Uterus (tissue), 4 donors: ENCODE measurements around the gene KCNH5. TPM values are rescaled to one million over a fixed set of nuclear protein-coding genes. Genes with fewer than 3 reads are reported as not detected.

Source experiments
- DNase-seq, 2 donors: peaks; one replicate each; pipeline ENCODE4 v3.0.0-alpha.2; 2019 to 2020
- H3K27ac ChIP-seq, 2 donors: fragments of 200-600 bp; sonication (generic); 1 replicate in 1 of 2; 2 replicates in 1 of 2; pipeline ENCODE4 v1.5.1; 2016 to 2018
- H3K27me3 ChIP-seq, 2 donors: fragments of 200-600 bp; sonication (generic); one replicate each; pipeline ENCODE4 v1.5.1; 2018 to 2019; ENCODE audit warnings: control low read depth in 1 of 2
- H3K36me3 ChIP-seq, 2 donors: fragments of 200-600 bp; sonication (generic); one replicate each; pipeline ENCODE4 v1.5.1; 2019; ENCODE audit warnings: control low read depth in 1 of 2
- H3K4me1 ChIP-seq, 2 donors: fragments of 200-600 bp; sonication (generic); one replicate each; pipeline ENCODE4 v1.5.1; 2018 to 2019; ENCODE audit warnings: control low read depth in 1 of 2
- H3K4me3 ChIP-seq, 2 donors: fragments of 200-600 bp; sonication (generic); 1 replicate in 1 of 2; 2 replicates in 1 of 2; pipeline ENCODE4 v1.5.1; 2018 to 2019; ENCODE audit warnings: mild to moderate bottlenecking in 1 of 2
- H3K9me3 ChIP-seq, 2 donors: fragments of 200-600 bp; sonication (generic); one replicate each; pipeline ENCODE4 v1.5.1; 2019; ENCODE audit warnings: control low read depth in 1 of 2
- CTCF ChIP-seq, 4 experiments: fragments of 200-600 bp in 2 of 4; fragments of 450-650 bp in 2 of 4; sonication (generic) in 2 of 4; IDR thresholded peaks; one replicate each; pipeline ENCODE4 v1.5.1; 2016 to 2019; ENCODE audit warnings: antibody characterized with exemption in 4 of 4, mild to moderate bottlenecking in 2 of 4, moderate library complexity in 1 of 4
- POLR2A ChIP-seq, 2 donors: fragments of 450-650 bp; IDR thresholded peaks; one replicate each; pipeline ENCODE4 v1.6.1; 2016; ENCODE audit warnings: antibody characterized with exemption in 2 of 2, mild to moderate bottlenecking in 1 of 2, moderate library complexity in 1 of 2
- intact Hi-C: fragments of 100-400 bp; cut with DNase I; formaldehyde crosslinking; loops from one replicate; pipeline ENCODE4 v1.15.1; 2023; ENCODE audit warnings: low total_unique reads
- total RNA-seq, 4 donors: library from RNA; depleted of rRNA in 3 of 4; stranded (reverse); fragments of >200 nt in 3 of 4; gene quantifications; one replicate each; pipeline versions ENCODE4 v1.1.0 to v1.2.4, GENCODE V29; 2014 to 2023
- donor health status: DM: yes; HTN: yes; CAD: no.

Gene KCNH5
- total RNA-seq, 4 donors from 2014 or later, result 0.09 to 1.6 (median 0.29) TPM; not detected in 1

DNA sequence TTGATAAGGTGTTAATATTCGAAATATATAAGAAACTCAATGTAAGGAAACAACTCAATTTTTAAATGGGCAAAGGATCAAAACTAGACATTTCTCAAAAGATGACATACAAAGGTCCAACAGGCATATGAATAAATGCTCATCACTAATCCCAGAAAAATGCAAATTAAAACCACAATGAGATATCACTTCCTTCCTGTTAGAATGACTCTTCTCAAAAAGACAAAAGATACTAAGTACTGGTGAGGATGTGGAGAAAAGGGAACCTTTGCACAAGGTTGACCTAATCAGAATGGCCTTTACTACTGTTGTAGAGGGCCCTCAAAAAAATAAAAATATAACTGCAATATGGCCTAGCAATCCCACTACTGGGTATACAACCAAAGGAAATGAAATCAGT is 383.4 kb downstream of the KCNH5 start:
- Histone ChIP-seq H3K27ac (no peak overlapping the region), H3K36me3 (no peaks in the 10 kb centered on the region), H3K9me3 (no peaks in the 10 kb centered on the region), H3K4me1 (no peaks in the 10 kb centered on the region), H3K27me3 (no peaks in the 10 kb centered on the region), H3K4me3 (no peak overlapping the region)
- intact Hi-C loops, result no loop called here
- no peak for DNase-seq
- TF ChIP-seq CTCF (IDR thresholded peaks at IDR 0.05) (no peak), POLR2A (IDR thresholded peaks at IDR 0.05) (no peak)

- Histone ChIP-seq H3K36me3 (no peaks in the 10 kb centered on the region), H3K27ac (no peak overlapping the region), H3K9me3 (no peaks in the 10 kb centered on the region), H3K27me3 (no peaks in the 10 kb centered on the region), H3K4me3 (no peak overlapping the region), H3K4me1 (no peaks in the 10 kb centered on the region)
- TF ChIP-seq POLR2A (IDR thresholded peaks at IDR 0.05) (no peak), CTCF (IDR thresholded peaks at IDR 0.05) (no peak)
- DNase-seq, result no peak
- intact Hi-C loops, result no loop called here
Observed at GRCh38 chr14:62658631-62659030, 386.6 kb downstream of the KCNH5 start.

- Histone ChIP-seq H3K27ac (no peak overlapping the region), H3K27me3 (no peaks in the 10 kb centered on the region), H3K4me1 (no peaks in the 10 kb centered on the region), H3K4me3 (no peak overlapping the region), H3K9me3 (no peaks in the 10 kb centered on the region), H3K36me3 (no peaks in the 10 kb centered on the region)
- DNase-seq, result no peak
- intact Hi-C loops, result no loop called here
- TF ChIP-seq CTCF (IDR thresholded peaks at IDR 0.05) (no peak), POLR2A (IDR thresholded peaks at IDR 0.05) (no peak)
Observed at GRCh38 chr14:62657376-62657775, 387.9 kb downstream of the KCNH5 start.

GRCh38 chr14:62655166-62655565 is 390.1 kb downstream of the KCNH5 start:
- Histone ChIP-seq H3K36me3 (no peaks in the 10 kb centered on the region), H3K27ac (no peak overlapping the region), H3K4me3 (no peak overlapping the region), H3K27me3 (no peaks in the 10 kb centered on the region), H3K9me3 (no peaks in the 10 kb centered on the region), H3K4me1 (no peaks in the 10 kb centered on the region)
- no peak for DNase-seq
- intact Hi-C loops, result no loop called here
- TF ChIP-seq POLR2A (IDR thresholded peaks at IDR 0.05), result no peak
- TF ChIP-seq CTCF (IDR thresholded peaks at IDR 0.05), result no peak

GRCh38 chr14:62654641-62655040 is 390.6 kb downstream of the KCNH5 start:
- intact Hi-C loops, result no loop called here
- Histone ChIP-seq H3K27ac (no peak overlapping the region), H3K27me3 (no peaks in the 10 kb centered on the region), H3K4me1 (no peaks in the 10 kb centered on the region), H3K4me3 (no peak overlapping the region), H3K36me3 (no peaks in the 10 kb centered on the region), H3K9me3 (no peaks in the 10 kb centered on the region)
- no peak for DNase-seq
- TF ChIP-seq CTCF (IDR thresholded peaks at IDR 0.05), result no peak
- TF ChIP-seq POLR2A (IDR thresholded peaks at IDR 0.05), result no peak

Other genes with a start within 250 kb of the KCNH5 start
- 10 to 100 TPM; 13.6 to 40.8 (median 25.0) TPM for gene RHOJ, start 159.0 kb upstream of the KCNH5 start, total RNA-seq